Right cardiac atrium (tissue), 5 donors: ENCODE results near the gene MTR. TPM values are rescaled to one million over a fixed set of nuclear protein-coding genes. Genes with fewer than 3 reads are reported as not detected.

Experiments used
- ATAC-seq, 2 donors: fragments of 200-7000 bp; cut with Tn5 transposase; one replicate each; pipeline versions ENCODE4 v1.8.0 to v1.9.1; 2020; ENCODE audit warnings: moderate library complexity in 2 of 2, mild to moderate bottlenecking in 1 of 2
- DNase-seq, 3 donors: peaks; one replicate each; pipeline ENCODE4 v3.0.0-alpha.2; 2020
- H3K27ac ChIP-seq: one replicate; pipeline ENCODE4 v1.5.1; 2013; ENCODE audit warnings: mild to moderate bottlenecking, low read length, control low read depth, moderate library complexity
- H3K27me3 ChIP-seq: one replicate; pipeline ENCODE4 v1.6.1; 2013; ENCODE audit not compliant: control insufficient read depth, insufficient read depth
- H3K4me1 ChIP-seq: one replicate; pipeline ENCODE4 v1.6.1; 2013; ENCODE audit warnings: low read length; ENCODE audit not compliant: control insufficient read depth, insufficient read depth
- H3K4me3 ChIP-seq: one replicate; pipeline ENCODE4 v1.5.1; 2013; ENCODE audit warnings: low read length, control low read depth
- H3K9me3 ChIP-seq: one replicate; pipeline ENCODE4 v1.6.1; 2013; ENCODE audit warnings: low read length; ENCODE audit not compliant: control insufficient read depth
- WGBS: extraction: QIAGEN DNeasy Blood & Tissue Kit; methylation state at CpG from one replicate; pipeline ENCODE4 v1.1.7; 2013; 5-methylcytosine and 5-hydroxymethylcytosine counted together
- intact Hi-C, 4 donors: fragments of 100-400 bp; cut with DNase I; formaldehyde crosslinking; loops; one replicate each; pipeline versions ENCODE4 v1.11.0 to v1.14.0; 2022 to 2023
- long read RNA-seq, 4 donors: library from polyadenylated mRNA; unstranded; transcript quantifications; one replicate each; pipeline ENCODE4 v2.0.0, GENCODE V29; 2020 to 2021
- polyA plus RNA-seq: library from polyadenylated mRNA; stranded (reverse); fragments of 200-250 nt; gene quantifications from one replicate; pipeline ENCODE4 v1.2.3, GENCODE V29; 2013
- total RNA-seq, 4 donors: library from RNA; stranded (reverse); fragmentation: NEBNext Ultra II Directional; extraction: Animal tissue kit (Norgen Biotek cat#: 25700); gene quantifications; one replicate each; pipeline ENCODE4 v1.2.1, GENCODE V29; 2021
- donor health status: healthy with polysubstance abuse.
- donor health status: DM: no; HTN: yes; CAD: no.
- donor health status: DM: no; HTN: no; CAD: no.
- donor health status: DM: no; HTN: yes; CAD: no; lungs with severe emphysema.
- donor health status: DM: yes; HTN: yes; CAD: no.

Gene MTR
- total RNA-seq = 10 to 100 TPM; 37.6 to 54.6 (median 41.9) TPM
- 9.0 TPM for polyA plus RNA-seq
- long read RNA-seq, donor 1, full-length matches to known transcripts = 1 of 34 reads
- long read RNA-seq, donor 1, partial matches to known transcripts = 20 of 34 reads
- long read RNA-seq, donor 1, other reads (novel, unspliced or antisense) = 13 of 34 reads
- long read RNA-seq, donor 2, partial matches to known transcripts = 1 of 5 reads
- long read RNA-seq, donor 2, other reads (novel, unspliced or antisense) = 4 of 5 reads
- long read RNA-seq, donor 3, full-length matches to known transcripts = 14 of 139 reads
- long read RNA-seq, donor 3, partial matches to known transcripts = 87 of 139 reads
- long read RNA-seq, donor 3, other reads (novel, unspliced or antisense) = 38 of 139 reads
- long read RNA-seq, donor 4, partial matches to known transcripts = 0 of 1 reads
- long read RNA-seq, donor 4, other reads (novel, unspliced or antisense) = 1 of 1 reads

GRCh38 chr1:236795035-236795756 lies at the start of gene MTR:
MTR (plus strand) TSS chr1:236795292; CDS start chr1:236795704, 412 bp downstream.
- DNase-seq (peak; percentile 99 to 100 (median 99)), ATAC-seq (peak; percentile 99 to 100)
- H3K4me1 ChIP-seq = no peaks in the 10 kb centered on the region
- WGBS = under 1% methylated on average over 67 of the region's 67 CpGs
- no peaks in the 10 kb centered on the region for H3K27me3 ChIP-seq
- no peaks in the 10 kb centered on the region for H3K9me3 ChIP-seq
- intact Hi-C loops = no loop called here
- H3K27ac ChIP-seq = peak within 1 kb of the TSS; percentile 85
- peak within 1 kb of the TSS; percentile 64 for H3K4me3 ChIP-seq

GRCh38 chr1:236746785-236747184 lies 48.3 kb upstream of the MTR start:
- Histone ChIP-seq H3K27me3 (no peaks in the 10 kb centered on the region), H3K4me3 (no peak overlapping the region), H3K27ac (peak overlapping the region; percentile 80), H3K9me3 (no peaks in the 10 kb centered on the region), H3K4me1 (no peaks in the 10 kb centered on the region)
- intact Hi-C loops = no loop called here
- DNase-seq (peak in 2 of 3 donors; percentile 63 to 65), ATAC-seq (peak; percentile 80 to 81)
- 74% methylated on average over 5 of the region's 5 CpGs for WGBS

GRCh38 chr1:236747311-236747985 lies 47.6 kb upstream of the MTR start:
- Histone ChIP-seq H3K27me3 (no peaks in the 10 kb centered on the region), H3K27ac (peak overlapping the region; percentile 33), H3K9me3 (no peaks in the 10 kb centered on the region), H3K4me1 (no peaks in the 10 kb centered on the region), H3K4me3 (no peak overlapping the region)
- peak; percentile 34 to 36 for ATAC-seq
- intact Hi-C loops = no loop called here
- no peak for DNase-seq
- 56% methylated on average over 6 of the region's 6 CpGs for WGBS

- H3K4me3 ChIP-seq = no peak overlapping the region
- intact Hi-C loops = no loop called here
These were observed 46.7 kb upstream of the MTR start for GRCh38 chr1:236748268-236748870.

GRCh38 chr1:236750928-236751327 lies 44.2 kb upstream of the MTR start:
- no peak overlapping the region for H3K4me3 ChIP-seq
- no peaks in the 10 kb centered on the region for H3K4me1 ChIP-seq
- no peaks in the 10 kb centered on the region for H3K9me3 ChIP-seq
- H3K27me3 ChIP-seq = no peaks in the 10 kb centered on the region
- DNase-seq (no peak), ATAC-seq (no peak)
- 60% methylated on average over 3 of the region's 3 CpGs for WGBS
- no peak overlapping the region for H3K27ac ChIP-seq
- intact Hi-C loops = no loop called here

More at GRCh38 chr1:236748268-236748870, 46.7 kb upstream of the MTR start:
- Histone ChIP-seq H3K27me3 (no peaks in the 10 kb centered on the region), H3K9me3 (no peaks in the 10 kb centered on the region), H3K4me1 (no peaks in the 10 kb centered on the region), H3K27ac (peak overlapping the region; percentile 20)
- ATAC-seq (no peak), DNase-seq (no peak)
- 60% methylated on average over 5 of the region's 5 CpGs for WGBS

- Histone ChIP-seq H3K4me3 (no peak overlapping the region), H3K27ac (no peak overlapping the region), H3K27me3 (no peaks in the 10 kb centered on the region), H3K4me1 (no peaks in the 10 kb centered on the region), H3K9me3 (no peaks in the 10 kb centered on the region)
- ATAC-seq = no peak
- no peak for DNase-seq
- intact Hi-C loops = no loop called here
- 78% methylated on average over 16 of the region's 16 CpGs for WGBS
These were observed 43.7 kb upstream of the MTR start for GRCh38 chr1:236751385-236751784.

- Histone ChIP-seq H3K4me1 (no peaks in the 10 kb centered on the region), H3K27ac (no peak overlapping the region), H3K4me3 (no peak overlapping the region), H3K27me3 (no peaks in the 10 kb centered on the region), H3K9me3 (no peaks in the 10 kb centered on the region)
- intact Hi-C loops = no loop called here
- DNase-seq = no peak
- WGBS = 70% methylated on average over 4 of the region's 4 CpGs
- no peak for ATAC-seq
These were observed 43.2 kb upstream of the MTR start for GRCh38 chr1:236751935-236752334.

- 52% methylated on average over 5 of the region's 5 CpGs for WGBS
- ATAC-seq = peak in 1 of 2 donors; percentile 76
- intact Hi-C loops = no loop called here
- Histone ChIP-seq H3K9me3 (no peaks in the 10 kb centered on the region), H3K4me1 (no peaks in the 10 kb centered on the region), H3K27ac (peak overlapping the region; percentile 54), H3K27me3 (no peaks in the 10 kb centered on the region), H3K4me3 (no peak overlapping the region)
- DNase-seq = no peak
These were observed 41.6 kb upstream of the MTR start for GRCh38 chr1:236753516-236753915.

- peak in 2 of 3 donors; percentile 73 to 81 for DNase-seq
- WGBS = 64% methylated on average over 14 of the region's 14 CpGs
- no peaks in the 10 kb centered on the region for H3K4me1 ChIP-seq
- H3K27ac ChIP-seq = peak overlapping the region; percentile 54
- no peaks in the 10 kb centered on the region for H3K27me3 ChIP-seq
- no peak overlapping the region for H3K4me3 ChIP-seq
- ATAC-seq = peak; percentile 61 to 81
- no peaks in the 10 kb centered on the region for H3K9me3 ChIP-seq
- intact Hi-C loops = no loop called here
These were observed 41.1 kb upstream of the MTR start for GRCh38 chr1:236753964-236754363.

- no peaks in the 10 kb centered on the region for H3K9me3 ChIP-seq
- DNase-seq = no peak
- intact Hi-C loops = no loop called here
- no peaks in the 10 kb centered on the region for H3K4me1 ChIP-seq
- no peak overlapping the region for H3K4me3 ChIP-seq
- H3K27ac ChIP-seq = peak overlapping the region; percentile 63
- peak in 1 of 2 donors; percentile 25 for ATAC-seq
- no peaks in the 10 kb centered on the region for H3K27me3 ChIP-seq
- WGBS = 74% methylated on average over 18 of the region's 18 CpGs
These were observed 40.4 kb upstream of the MTR start for GRCh38 chr1:236754525-236755210.
